Stomach (tissue), 9 donors: Measurements from ENCODE around the gene PLEKHM2. TPM values are rescaled to one million over a fixed set of nuclear protein-coding genes. Genes with fewer than 3 reads are reported as not detected.

Experiments used
- DNase-seq, 2 donors: peaks; one replicate each; pipeline versions ENCODE4 v3.0.0 to v3.0.0-alpha.2; 2013 to 2019
- H3K27ac ChIP-seq, 5 donors: fragments of 200-600 bp in 4 of 5; sonication (generic) in 4 of 5; one replicate each; pipeline ENCODE4 v1.5.1; 2013 to 2019; ENCODE audit warnings: mild to moderate bottlenecking in 1 of 5, moderate library complexity in 1 of 5
- H3K27me3 ChIP-seq, 3 donors: fragments of 200-600 bp; sonication (generic); one replicate each; pipeline ENCODE4 v1.5.1; 2017 to 2019; ENCODE audit warnings: mixed run types in 1 of 3
- H3K36me3 ChIP-seq, 4 donors: fragments of 200-600 bp; sonication (generic); 1 replicate in 3 of 4; 2 replicates in 1 of 4; pipeline ENCODE4 v1.5.1; 2016 to 2019
- H3K4me1 ChIP-seq, 4 donors: fragments of 200-600 bp; sonication (generic); one replicate each; pipeline ENCODE4 v1.5.1; 2016 to 2019
- H3K4me3 ChIP-seq, 4 donors: fragments of 200-600 bp; sonication (generic) in 3 of 4; one replicate each; pipeline ENCODE4 v1.5.1; 2016 to 2019; ENCODE audit warnings: mild to moderate bottlenecking in 1 of 4
- H3K9me3 ChIP-seq, 4 donors: fragments of 200-600 bp; sonication (generic); one replicate each; pipeline ENCODE4 v1.5.1; 2016 to 2019
- CTCF ChIP-seq, 7 experiments: fragments of 450-650 bp in 4 of 7; fragments of 200-600 bp in 3 of 7; sonication (generic) in 3 of 7; IDR thresholded peaks; one replicate each; pipeline ENCODE4 v1.5.1; 2016 to 2019; ENCODE audit warnings: antibody characterized with exemption in 7 of 7, control low read depth in 2 of 7, mild to moderate bottlenecking in 1 of 7
- EP300 ChIP-seq: sonication (generic); formaldehyde crosslinking; IDR thresholded peaks from one replicate; pipeline ENCODE4 v1.6.1; 2017; ENCODE audit warnings: antibody characterized with exemption
- POLR2A ChIP-seq, 4 donors: fragments of 450-650 bp; IDR thresholded peaks; one replicate each; pipeline ENCODE4 v1.6.1; 2016; ENCODE audit warnings: antibody characterized with exemption in 4 of 4, control low read depth in 2 of 4, mild to moderate bottlenecking in 1 of 4, moderate library complexity in 1 of 4
- POLR2AphosphoS5 ChIP-seq, 3 donors: sonication (generic); formaldehyde crosslinking; IDR thresholded peaks; one replicate each; pipeline ENCODE4 v1.6.1; 2016; ENCODE audit warnings: antibody characterized with exemption in 3 of 3
- WGBS, 5 donors: extraction: QIAGEN DNeasy Blood & Tissue Kit in 3 of 5; methylation state at CpG; one replicate each; pipeline versions ENCODE4 v1.1.5 to v1.1.7; 2013 to 2018; 5-methylcytosine and 5-hydroxymethylcytosine counted together
- intact Hi-C: fragments of 100-400 bp; cut with DNase I; formaldehyde crosslinking; loops from one replicate; pipeline ENCODE4 v1.15.1; 2023; ENCODE audit warnings: low total_unique reads
- polyA plus RNA-seq, 3 donors: library from polyadenylated mRNA; stranded (reverse); fragments of 200-250 nt; gene quantifications; one replicate each; pipeline ENCODE4 v1.2.3, GENCODE V29; 2013
- total RNA-seq, 5 donors: library from RNA; depleted of rRNA; stranded (reverse); fragments of >200 nt; gene quantifications; one replicate each; pipeline versions ENCODE4 v1.1.0 to v1.2.3, GENCODE V29; 2014 to 2016
- donor health status: healthy with polysubstance abuse.
- donor health status: Bipolar disorder and iron deficiency.
- donor health status: healthy.

The PLEKHM2 gene
- total and polyA plus RNA-seq, 8 donors: 19.3 to 63.0 (median 30.9) TPM

DNA sequence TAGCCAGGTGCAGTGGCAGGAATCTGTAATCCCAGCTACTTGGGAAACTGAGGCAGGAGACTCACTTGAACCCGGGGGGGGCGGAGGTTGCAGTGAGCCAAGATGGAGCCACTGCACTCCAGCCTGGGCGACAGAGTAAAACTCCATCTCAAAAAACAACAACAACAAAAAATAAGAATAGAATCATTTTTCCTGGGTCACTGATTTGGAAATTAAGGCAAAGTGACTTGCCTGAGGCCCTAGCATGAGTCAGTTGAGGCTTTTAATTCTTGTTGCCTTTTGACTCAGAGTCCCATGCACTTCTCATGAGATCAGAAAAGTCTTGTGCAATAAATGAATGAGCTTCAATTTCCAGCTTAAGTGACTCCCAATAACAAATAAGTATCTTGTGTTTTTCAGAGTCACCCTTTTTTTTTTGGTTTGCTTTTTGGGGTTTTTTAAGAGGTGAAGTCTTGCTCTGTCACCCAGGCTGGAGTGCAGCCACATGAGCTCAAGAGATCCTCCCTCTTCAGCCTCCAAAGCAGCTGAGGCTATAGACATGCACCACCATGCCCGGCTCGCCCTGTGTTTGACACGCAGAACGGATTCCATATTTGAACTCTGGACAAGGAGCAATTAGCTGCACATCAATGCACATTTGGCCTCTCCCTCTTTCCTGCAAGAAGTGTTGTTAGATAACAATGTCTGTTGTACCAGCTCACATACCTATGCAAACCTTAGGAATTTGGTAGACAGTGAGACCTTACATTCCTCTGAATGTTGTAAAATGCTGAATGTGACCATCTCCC is 3.4 kb upstream of the PLEKHM2 start:
- DNase-seq: peak in 1 of 2 donors; percentile 20
- peak overlapping the region in 4 of 5 donors; percentile 29 to 64 (median 50) for H3K27ac ChIP-seq
- H3K36me3 ChIP-seq: no peaks in the 10 kb centered on the region
- intact Hi-C loops: no loop called here
- TF ChIP-seq POLR2A (IDR thresholded peaks at IDR 0.05): no peak
- peak in 1 of 3 donors; percentile 16 for TF ChIP-seq POLR2AphosphoS5 (IDR thresholded peaks at IDR 0.05)
- TF ChIP-seq CTCF (IDR thresholded peaks at IDR 0.05): no peak
- H3K9me3 ChIP-seq: no peaks in the 10 kb centered on the region
- H3K27me3 ChIP-seq: no peaks in the 10 kb centered on the region
- H3K4me1 ChIP-seq: peaks cover 8 to 41% (median 14%) of the 10 kb centered on the region in 4 donors
- no peak overlapping the region for H3K4me3 ChIP-seq
- 80 to 89% (median 86%) methylated on average over 7 of the region's 7 CpGs for WGBS, 5 donors

GRCh38 chr1:15681349-15682292 is 2.5 kb upstream of the PLEKHM2 start:
- Histone ChIP-seq H3K4me1 (peaks cover 14 to 49% (median 22%) of the 10 kb centered on the region in 4 donors), H3K9me3 (no peaks in the 10 kb centered on the region), H3K27ac (peak overlapping the region in 3 of 5 donors; percentile 40 to 94 (median 61)), H3K27me3 (no peaks in the 10 kb centered on the region), H3K36me3 (no peaks in the 10 kb centered on the region), H3K4me3 (no peak overlapping the region)
- DNase-seq: peak in 1 of 2 donors; percentile 17
- WGBS, 5 donors: 80 to 87% (median 83%) methylated on average over 12 of the region's 12 CpGs
- intact Hi-C loops: no loop called here
- no peak for TF ChIP-seq POLR2AphosphoS5 (IDR thresholded peaks at IDR 0.05)
- no peak for TF ChIP-seq EP300
- no peak for TF ChIP-seq POLR2A (IDR thresholded peaks at IDR 0.05)
- TF ChIP-seq CTCF (IDR thresholded peaks at IDR 0.05): no peak

GRCh38 chr1:15682936-15683341 is 1.2 kb upstream of the PLEKHM2 start:
- Histone ChIP-seq H3K4me3 (peak overlapping the region in 1 of 4 donors; percentile 60), H3K27ac (peak overlapping the region in 3 of 5 donors; percentile 94 to 99 (median 98)), H3K27me3 (no peaks in the 10 kb centered on the region), H3K4me1 (peaks cover 14 to 61% (median 33%) of the 10 kb centered on the region in 4 donors), H3K9me3 (no peaks in the 10 kb centered on the region), H3K36me3 (no peaks in the 10 kb centered on the region)
- intact Hi-C loops: no loop called here
- TF ChIP-seq EP300 (no peak), POLR2A (IDR thresholded peaks at IDR 0.05) (no peak), POLR2AphosphoS5 (IDR thresholded peaks at IDR 0.05) (no peak), CTCF (IDR thresholded peaks at IDR 0.05) (no peak)
- 83 to 93% (median 91%) methylated on average over 4 of the region's 4 CpGs for WGBS, 5 donors
- no peak for DNase-seq

- Histone ChIP-seq H3K27ac (peak overlapping the region; percentile 86 to 99 (median 95)), H3K4me1 (peaks cover 14 to 67% (median 36%) of the 10 kb centered on the region in 4 donors), H3K36me3 (no peaks in the 10 kb centered on the region), H3K9me3 (no peaks in the 10 kb centered on the region), H3K27me3 (no peaks in the 10 kb centered on the region), H3K4me3 (peak overlapping the region; percentile 60 to 96 (median 85))
- no peak for DNase-seq
- intact Hi-C loops: no loop called here
- TF ChIP-seq EP300: no peak
- TF ChIP-seq CTCF (IDR thresholded peaks at IDR 0.05): no peak
- TF ChIP-seq POLR2AphosphoS5 (IDR thresholded peaks at IDR 0.05): no peak
- no peak for TF ChIP-seq POLR2A (IDR thresholded peaks at IDR 0.05)
- 43 to 65% (median 44%) methylated on average over 14 to 18 of the region's 18 CpGs for WGBS, 5 donors
These were observed 628 bp upstream of the PLEKHM2 start for GRCh38 chr1:15683345-15684039.
